HG03108 (cell line): ENCODE results near the gene GLUL.
"Not testable (repeated sequence)": the region's sequence is repeated elsewhere in the genome, so short reads cannot be mapped to it uniquely, and the experiment has no call there.

Experiments used
- ATAC-seq: cut with Tn5 transposase; IDR thresholded peaks from one replicate; pipeline ENCODE4 v1.9.1; 2021; ENCODE audit warnings: moderate library complexity; ENCODE audit not compliant: unreplicated experiment

The GLUL gene

DNA sequence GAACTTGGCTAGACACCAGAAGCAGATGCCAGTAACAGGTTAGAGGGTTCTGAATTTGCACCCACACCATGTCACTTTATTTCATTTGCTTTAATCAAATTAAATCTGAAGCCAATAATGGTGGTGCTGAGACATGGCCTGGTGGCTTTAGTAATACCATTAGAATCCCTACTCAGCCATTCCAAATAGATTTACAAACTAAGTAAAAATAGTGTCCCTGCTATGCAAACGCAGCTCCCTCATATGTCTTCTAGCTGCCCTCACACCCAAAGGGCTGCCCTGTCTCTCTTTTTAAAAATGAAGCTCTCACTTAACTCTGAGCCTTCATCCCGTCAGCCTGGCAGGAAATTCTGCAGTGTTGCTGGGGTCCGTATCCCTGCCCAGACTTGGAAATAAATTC is 21.1 kb downstream of the GLUL start:
- no peak for ATAC-seq

DNA sequence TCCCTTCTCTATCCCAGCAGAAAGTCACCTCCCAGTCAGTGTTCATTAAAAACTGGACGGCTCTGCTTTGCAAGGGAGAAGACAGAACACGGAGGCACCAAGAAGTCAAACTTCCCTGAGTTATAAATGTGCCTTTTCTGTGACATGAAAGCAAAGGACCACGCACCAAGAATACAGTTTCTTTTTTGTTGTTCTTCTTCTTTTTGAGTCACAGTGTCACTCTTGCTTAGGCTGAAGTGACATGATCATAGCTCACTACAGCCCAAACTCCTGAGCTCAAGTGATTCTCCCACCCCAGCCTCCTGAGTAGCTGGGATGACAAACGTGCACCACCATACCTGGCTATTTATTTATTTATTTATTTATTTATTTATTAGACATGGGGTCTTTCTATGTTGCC is 22.7 kb downstream of the GLUL start:
- ATAC-seq, result no peak

DNA sequence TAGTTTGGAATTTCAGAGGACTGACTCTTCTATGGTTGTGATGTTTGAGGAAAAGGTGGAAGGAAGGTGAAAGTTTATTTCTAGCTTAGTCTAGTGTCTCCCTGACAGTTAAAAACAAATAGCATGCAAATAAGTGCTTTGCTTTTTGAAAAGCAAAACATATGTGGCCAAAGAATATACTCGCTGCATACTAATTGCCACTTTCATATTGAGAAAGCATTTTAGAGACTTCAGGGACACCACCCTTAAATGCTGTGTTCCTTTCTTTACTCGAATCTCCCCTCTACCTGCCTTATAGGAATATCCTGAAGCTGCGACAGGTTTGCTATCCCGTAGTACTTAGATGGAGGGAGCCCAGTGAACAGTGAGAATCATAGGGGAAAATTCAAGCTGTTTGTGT is 23.2 kb downstream of the GLUL start:
- ATAC-seq, result no peak

DNA sequence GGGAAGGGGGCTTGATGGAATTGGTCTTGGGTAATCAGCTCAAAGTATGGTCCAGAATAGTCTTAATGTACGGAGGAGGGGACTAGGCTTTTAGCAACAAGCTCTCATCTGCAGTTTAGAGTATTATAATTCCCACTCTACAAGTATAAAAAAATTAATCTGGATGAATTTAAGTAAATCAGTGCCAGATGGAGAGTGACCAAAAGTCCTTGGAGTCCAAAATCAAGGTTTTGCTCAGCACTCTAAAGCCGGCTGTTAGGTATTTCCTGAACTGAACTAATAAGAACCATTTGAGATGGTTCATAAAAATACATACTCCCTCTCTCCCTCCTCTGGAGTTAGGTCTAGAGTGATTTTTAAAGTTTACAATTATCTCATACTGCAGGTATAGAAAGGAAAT is 23.7 kb downstream of the GLUL start:
- no peak for ATAC-seq

DNA sequence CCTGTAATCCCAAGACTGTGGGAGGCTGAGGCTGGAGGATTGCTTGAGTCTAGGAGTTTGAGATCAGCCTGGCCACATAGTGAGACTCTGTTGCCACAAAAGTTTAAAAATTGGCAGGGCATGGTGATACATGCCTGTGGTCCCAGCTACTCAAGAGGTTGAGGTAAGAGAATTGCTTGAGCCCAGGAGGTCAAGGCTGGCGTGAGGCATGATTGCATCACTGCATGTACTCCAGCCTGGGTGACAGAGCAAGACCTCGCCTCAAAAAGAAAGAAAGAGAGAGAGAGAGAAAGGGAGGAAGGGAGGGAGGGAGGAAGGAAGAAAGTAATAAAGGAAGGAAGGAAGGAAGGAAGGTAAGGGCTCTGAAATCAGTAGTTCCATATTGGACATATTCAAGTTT is 25.0 kb downstream of the GLUL start:
- no peak for ATAC-seq

DNA sequence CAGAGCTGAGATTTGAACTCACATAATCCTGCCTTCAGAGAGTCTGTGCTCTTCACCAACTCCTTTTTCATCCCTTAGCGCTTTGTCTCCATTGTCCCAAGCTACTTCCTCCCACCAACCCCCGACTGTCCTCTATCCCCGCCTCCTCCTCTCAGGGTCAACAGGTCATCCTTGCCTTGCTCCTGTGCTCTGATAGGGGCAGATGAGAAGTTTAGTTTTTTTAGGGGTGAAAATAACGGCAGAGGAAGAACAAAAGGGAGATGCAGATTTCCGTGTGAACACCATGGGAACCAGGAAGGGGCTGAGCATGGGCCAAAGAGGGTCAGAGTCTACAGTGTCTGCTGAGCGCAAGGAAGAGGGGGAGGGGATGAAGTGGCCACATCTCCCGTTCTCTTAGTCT is 31.9 kb downstream of the GLUL start:
- no peak for ATAC-seq

DNA sequence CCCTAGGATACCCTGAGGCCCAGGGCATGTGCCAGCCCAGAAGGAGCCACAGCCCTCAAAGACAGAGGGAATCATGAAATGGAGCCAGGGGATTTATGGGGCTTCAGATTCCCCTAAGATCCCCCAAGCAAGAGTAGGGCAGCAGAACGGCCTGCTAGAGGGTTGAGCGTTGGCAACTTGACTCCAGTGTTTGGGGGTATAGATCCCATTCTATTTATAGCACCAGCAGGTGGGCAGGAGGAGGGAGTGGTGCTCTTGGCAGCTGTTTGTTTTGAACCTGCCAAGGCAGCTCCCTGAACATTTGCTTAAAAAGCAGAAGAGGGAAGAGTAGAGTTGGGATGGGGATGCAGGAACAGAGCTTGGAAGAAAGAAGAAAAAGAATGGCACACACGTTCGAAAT is 33.7 kb downstream of the GLUL start:
- no peak for ATAC-seq

DNA sequence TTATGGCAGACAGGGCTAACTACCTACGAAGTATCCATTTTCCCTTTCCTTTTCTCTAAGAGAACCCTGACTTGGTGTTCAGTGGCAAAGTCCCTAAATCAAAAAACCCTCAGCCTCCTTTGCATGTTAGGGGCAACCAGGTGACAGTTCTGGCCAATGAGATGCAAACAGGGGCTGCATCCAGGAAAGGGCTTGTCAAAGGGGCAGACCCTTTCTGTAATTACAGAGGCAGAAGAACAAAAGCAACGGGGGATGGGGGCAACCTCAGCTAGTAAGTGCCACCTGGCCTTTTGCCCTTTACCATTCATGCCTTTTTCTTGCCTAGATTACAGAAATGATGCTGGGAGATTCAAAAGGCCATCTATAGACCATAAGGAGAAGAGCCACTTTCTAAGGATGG is 34.4 kb downstream of the GLUL start:
- ATAC-seq, result no peak

DNA sequence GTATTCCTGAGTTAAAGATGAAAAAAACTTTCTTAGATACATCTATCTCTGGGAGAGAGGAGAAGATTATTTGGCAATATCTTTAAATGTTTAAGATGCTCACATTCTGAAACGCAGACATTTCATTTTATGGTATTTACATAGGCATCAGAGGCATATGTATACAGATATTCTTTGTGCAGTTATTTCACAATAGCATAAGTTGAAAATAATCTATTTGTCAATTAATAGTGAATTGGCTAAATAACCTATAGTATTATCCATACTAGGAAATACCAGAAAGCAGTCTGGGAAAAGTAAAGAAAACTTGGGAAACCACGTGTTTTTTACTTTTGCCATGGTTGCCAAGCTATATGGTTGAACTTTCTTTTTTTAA is 35.9 kb downstream of the GLUL start:
- ATAC-seq, result no peak

DNA sequence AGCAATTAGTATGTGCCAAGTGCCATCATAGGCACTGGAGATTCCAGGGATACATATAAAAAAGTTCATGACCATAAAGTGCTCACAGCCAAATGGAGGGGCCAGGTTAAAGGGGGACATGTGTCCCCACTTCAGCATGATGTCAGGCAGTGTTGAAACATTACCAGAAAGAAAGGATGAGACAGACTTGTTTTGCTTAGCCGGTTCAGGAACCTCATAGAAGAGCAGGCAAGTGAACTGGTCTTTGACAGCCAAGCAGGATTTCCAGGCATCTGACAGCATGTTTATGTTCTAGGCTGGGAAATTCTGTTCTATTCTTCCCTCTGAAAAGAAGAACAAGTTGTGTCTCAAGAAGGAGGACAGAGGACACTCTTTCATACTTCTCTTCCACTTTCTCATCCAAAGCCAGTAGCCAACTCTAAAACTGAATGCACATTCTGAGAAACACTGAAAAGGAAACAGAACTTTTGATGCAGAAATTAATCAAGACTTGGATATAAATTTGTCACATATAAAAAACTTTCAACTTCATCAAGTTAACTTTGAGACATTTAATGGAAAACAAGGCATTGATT is 39.7 kb downstream of the GLUL start:
- ATAC-seq, result no peak

DNA sequence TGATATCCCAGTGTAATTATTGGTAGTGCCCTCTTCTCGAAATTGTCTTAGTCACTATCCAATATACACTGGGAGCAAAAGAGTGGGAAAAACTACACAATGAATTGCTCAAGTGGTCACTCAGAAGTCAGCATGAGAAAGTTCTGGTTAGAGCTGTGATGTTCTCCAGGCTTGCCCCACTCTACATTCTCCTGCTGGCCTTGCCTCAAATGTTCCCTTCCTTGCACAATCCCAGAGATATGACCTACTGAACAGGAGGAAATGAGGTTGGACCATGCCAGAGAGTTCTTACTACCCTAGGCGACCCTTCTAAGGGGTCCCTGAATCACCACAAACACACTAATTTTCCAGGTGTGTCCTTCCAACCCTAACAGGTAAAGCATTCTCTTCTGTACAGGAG is 40.8 kb downstream of the GLUL start:
- no peak for ATAC-seq

DNA sequence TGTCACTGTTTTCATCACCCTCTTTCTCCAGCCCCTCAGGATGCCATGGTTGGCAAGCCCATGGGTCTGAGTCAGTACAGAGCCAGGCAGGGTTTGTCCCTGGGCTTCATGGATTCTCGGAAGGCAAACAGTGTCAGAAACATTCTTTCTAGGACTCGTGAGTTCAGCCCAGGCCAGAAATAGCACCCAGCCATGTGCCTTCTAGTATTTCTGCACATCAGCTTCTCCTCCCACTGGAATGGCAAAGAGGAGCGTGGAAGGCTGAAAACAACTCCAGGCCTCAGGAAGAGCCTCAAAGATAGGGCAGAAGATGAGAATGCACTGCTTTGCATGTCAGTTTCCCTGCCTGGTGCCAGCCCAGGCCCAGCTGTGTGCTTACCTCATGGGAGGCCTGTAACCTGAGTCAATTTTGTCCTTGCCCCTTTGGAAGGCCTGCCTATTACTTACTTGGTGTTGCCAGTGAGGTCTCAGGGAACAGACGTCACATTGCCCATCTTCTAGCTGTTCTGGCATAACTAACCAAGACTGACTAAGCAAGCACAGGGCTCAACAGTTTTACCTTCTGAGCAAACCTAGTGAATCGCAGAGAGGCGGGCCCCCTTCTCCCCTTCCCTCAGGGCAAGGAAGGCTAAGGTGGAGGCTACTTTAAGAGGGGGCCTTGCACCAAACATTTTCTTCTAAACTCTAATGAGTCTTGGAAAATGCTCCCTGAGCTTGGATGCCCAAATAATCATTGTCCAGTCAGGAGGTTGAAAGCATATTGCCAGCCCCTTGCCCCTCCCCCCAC is 42.4 kb downstream of the GLUL start:
- ATAC-seq, result no peak

DNA sequence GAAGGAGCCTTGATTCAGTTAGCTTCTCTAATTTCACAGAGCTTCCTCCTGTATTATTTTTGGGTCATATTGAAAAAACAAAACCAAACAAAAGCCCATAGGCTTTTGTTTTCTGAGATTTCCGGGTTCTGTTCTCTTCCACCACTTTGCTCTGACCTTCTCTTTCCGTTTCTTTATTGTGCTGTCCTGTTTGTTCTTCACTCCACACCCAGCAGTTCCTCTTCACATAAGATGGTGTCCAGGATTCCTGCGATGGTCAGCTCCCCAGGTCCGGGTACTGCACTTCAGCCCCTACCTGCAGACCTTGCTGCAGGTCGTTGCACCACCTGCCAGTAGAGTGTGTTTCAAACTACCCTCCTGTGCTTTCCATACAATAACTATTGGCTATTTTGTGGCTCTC is 44.6 kb downstream of the GLUL start:
- no peak for ATAC-seq

DNA sequence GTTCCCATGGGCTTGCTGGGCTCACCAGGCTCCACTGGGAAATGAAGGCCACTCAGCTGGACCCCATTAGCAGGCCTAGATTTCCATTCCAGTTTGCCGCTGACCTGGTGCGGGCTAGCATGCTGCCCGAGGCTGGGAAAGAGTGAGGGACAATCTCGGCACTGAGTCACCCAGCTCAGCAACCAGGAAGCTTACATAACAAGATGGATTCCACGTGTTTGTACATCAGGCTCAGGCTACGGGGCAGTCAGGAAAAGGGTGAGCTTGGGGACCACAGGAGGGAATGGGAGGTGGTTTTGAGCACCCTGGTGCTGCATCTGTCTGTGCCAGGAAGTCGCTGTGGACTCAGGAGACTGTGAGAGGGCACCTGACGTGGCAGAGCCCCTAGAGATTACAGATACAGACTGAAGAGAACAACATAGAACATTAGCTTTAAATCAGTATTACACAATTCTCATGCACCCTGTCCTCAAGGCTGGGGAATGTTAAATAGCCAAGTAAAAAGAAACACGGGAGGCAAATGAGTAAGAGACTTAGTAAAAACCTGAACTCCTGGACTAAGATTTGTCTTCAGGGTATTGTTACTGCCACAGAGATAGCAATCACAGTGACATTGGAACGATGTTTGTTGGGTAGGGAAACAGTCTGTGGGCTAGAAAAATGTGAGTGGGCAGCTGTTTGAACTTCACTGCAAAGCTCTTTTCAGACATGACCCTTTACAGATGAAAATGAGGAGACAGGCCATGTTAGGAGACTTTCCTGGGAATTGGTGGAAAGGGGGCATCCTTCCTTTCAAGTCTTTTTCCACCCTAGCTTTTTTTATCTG is 51.1 kb downstream of the GLUL start:
- ATAC-seq, result no peak

DNA sequence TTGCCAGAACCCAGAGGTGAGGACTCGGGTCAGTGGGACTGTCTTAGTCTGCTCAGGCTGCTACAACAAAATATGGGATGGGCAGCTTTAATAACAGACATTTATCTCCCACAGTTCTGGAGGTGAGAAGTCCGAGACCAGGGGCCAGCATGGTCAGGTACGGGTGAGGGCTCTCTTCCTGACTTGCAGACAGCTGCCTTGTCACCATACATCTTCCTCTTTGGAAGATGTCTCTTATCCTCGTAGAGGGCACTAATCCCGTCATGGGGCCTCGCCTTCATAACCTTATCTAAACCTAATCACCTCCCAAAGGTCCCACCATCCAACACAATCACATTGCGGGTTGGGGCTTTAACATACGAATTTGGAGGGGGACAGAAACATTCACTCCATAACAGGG is 51.9 kb downstream of the GLUL start:
- no peak for ATAC-seq

DNA sequence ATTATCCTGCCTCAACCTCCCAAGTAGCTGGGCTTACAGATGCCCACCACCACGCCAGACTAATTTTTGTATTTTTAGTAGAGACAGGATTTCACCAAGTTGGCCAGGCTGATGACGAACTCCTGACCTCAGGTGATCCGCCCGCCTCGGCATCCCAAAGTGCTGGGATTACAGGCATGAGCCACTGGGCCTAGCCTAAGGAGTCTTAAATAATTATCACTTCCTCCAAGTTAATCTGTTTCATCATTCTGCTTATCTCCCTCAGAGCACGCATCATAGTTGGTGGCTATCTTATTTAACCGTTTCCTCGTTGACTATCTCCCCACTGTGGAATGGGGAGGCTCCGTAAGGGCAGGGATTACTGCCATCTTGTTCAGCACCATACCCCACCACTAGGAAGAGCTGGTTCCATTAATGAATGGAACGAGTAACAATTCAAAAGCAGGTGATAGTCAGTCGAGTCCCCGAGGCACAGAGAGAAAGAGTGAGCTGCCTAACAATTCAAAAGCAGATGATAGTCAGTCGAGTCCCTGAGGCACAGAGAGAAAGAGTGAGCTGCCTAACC is 52.7 kb downstream of the GLUL start:
- ATAC-seq, result no peak

DNA sequence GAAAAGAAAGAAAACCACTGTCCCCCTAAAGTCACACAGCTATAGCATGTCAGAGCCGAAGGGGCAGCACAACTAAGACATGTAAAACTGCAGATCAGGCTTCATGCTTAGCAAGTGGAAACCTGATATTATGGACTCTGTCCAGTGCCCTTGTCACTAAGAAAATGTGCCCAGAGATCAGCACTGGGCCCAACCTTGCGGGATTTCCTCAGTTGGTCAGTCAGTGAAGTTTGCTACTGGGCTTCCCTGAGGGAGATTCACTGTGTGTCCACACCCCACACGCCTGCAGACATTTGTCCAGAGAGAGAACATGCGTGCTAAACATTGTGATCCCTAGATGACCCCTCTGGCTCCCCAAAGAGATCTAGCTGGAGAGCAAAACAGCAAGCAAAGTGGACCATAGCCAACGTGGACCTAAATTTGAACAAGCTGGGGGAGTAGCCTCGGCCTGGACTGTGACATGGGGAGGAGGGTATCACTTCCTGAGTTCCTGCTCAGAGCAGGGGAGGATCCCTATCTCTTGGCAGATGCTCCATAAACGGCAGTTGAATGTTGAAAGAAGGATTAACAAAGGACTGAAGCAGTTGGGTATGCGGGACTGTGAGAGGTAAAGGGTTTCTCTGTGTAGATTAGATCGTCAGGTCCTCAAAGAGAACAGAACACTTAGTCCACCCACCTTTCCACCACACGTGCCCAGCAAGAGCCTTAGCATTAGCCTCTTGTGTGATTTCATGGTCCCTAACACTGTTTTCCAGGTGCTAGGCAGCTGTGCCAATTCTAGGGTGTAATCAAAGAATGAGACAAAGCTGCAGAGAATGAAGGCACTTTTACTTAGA is 53.6 kb downstream of the GLUL start:
- no peak for ATAC-seq

DNA sequence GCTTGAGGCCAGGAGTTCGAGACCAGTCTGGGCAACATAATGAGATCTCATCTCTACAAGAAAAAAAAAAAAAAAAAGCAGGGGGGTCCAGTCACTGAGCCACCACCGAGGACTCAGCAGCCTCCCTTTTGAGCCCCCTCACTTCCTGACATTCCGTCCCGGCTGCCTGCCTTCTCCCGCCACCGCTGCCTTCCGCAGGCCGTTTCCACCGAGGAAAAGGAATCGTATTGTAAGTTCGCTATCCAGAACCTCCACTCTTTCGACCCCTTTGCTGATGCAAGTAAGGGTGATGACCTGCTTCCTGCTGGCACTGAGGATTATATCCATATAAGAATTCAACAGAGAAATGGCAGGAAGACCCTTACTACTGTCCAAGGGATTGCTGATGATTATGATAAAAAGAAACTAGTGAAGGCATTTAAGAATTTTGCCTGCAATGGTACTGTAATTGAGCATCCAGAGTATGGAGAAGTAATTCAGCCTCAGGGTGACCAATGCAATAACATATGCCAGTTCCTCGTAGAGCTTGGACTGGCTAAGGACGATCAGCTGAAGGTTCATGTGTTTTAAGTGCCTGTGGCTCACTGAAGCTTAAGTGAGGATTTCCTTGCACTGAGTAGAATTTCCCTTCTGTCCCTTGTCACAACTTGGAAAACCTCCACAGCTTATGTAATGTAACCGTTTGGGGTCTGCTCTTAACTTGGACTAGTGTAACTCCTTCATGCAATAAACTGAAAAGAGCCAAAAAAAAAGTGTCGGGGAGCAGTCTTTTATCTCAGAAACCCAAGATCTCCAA is 55.6 kb downstream of the GLUL start:
- no peak for ATAC-seq

DNA sequence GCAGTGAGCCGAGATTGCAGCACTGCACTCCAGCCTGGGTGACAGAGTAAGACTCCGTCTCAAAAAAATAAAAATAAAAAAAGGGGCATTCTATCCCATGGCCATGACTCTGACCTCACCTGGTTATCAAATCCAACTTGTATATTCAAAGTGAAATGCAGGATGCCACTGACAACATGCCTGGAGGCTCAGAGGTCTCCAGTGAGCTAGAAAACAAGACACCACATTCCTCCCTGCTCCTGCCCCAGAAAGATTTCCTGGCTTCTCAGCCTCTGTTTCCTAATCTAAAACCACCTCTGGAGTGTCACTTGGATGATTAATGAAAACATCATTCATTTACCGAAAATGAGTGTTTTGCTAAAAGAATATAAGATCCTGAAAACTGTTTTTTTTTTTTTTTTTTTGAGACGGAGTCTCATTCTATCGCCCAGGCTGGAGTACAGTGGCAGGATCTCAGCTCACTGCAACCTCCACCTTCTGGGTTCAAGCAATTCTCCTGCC is 58.5 kb downstream of the GLUL start:
- not testable (repeated sequence) for ATAC-seq
